H1 (cell line): ENCODE results near the gene TTLL1. TPM values are rescaled to one million over a fixed set of nuclear protein-coding genes. Genes with fewer than 3 reads are reported as not detected.

Source experiments
- SAP30 ChIP-seq: fragments of 300-600 bp; sonication (generic); IDR thresholded peaks from 2 replicates; pipeline ENCODE4 v1.7.1; 2012; ENCODE audit warnings: low read length, moderate library complexity, mild to moderate bottlenecking, inconsistent platforms; ENCODE audit not compliant: insufficient read depth, insufficient replicate concordance
- TBP ChIP-seq: IDR thresholded peaks from 2 replicates; pipeline ENCODE4 v1.6.1; 2011; ENCODE audit warnings: low read depth, low read length, improper control_type of control experiment
- polyA plus RNA-seq, 7 experiments: library from polyadenylated mRNA; depleted of rRNA in 3 of 7; stranded (reverse) in 5 of 7; unstranded in 2 of 7; fragments of >200 nt in 5 of 7; fragments of 200-250 nt in 2 of 7; gene quantifications; 1 replicate in 5 of 7; 2 replicates in 1 of 7; 4 replicates in 1 of 7; pipeline versions ENCODE4 v1.2.1 to v1.2.3, GENCODE V29; 2011 to 2013; ENCODE audit warnings: missing spikeins in 2 of 7, mixed read lengths in 2 of 7
- total RNA-seq: library from RNA; stranded (reverse); fragmentation: NEBNext Ultra II Directional; extraction: Animal tissue kit (Norgen Biotek cat#: 25700); gene quantifications from 2 replicates; pipeline ENCODE4 v1.2.1, GENCODE V29; 2021

Gene TTLL1
- total and polyA plus RNA-seq, 2 of the 8 experiments (the other 6 are each of a cell fraction or from before 2014, with no cell fraction given), result 5.0 to 13.8 TPM

- TF ChIP-seq SAP30 (no peak), TBP (no peak)
These were observed 10.7 kb downstream of the TTLL1 start (continued) for GRCh38 chr22:43078522-43078921.
